ENCODE measurements around the gene MYL7.

The MYL7 gene

DNA sequence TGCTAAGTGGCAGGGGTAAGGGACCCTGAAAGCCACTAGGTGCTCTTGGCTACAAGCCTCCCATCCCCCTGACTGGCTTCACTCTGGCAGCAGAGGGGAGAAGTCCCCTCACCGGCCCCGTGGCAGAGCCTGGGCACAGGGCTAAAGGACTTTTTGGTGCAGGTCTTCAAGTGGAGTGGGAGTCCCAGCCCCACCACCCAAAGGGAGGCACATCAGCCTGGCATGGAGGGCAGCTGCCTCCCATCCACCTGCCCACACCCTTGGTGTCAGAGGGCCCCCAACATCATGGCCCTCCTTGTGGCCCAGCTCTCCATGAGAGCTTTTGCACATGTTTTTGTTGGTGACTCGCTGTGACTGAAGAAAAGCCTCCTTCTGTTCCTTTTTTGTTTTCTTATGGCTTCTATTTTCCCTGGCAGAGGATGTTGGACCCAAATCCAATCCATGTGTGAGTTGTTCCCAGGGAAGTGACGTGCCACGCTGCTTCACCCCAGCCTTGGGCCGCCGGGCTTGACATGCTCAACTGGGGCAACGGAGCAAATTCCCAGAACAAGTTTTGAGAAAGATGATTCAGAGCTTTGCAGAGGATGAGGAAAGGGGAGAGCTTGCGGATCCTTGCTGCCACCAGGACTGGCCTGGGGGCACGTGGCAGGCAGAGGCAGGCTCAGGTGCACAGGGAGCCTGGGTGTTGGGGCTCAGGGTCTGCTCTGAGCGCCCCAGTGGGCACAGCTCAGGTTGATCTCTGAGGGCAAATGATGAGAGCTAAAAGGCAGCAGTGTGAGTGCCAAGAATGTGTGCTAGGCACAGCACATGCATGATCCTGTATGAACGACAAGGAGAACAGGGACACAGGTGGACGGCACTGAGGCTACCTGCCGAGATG is 38.9 kb downstream of the MYL7 start:
- no peak for DNase-seq (ENCODE audit: low spot score)

DNA sequence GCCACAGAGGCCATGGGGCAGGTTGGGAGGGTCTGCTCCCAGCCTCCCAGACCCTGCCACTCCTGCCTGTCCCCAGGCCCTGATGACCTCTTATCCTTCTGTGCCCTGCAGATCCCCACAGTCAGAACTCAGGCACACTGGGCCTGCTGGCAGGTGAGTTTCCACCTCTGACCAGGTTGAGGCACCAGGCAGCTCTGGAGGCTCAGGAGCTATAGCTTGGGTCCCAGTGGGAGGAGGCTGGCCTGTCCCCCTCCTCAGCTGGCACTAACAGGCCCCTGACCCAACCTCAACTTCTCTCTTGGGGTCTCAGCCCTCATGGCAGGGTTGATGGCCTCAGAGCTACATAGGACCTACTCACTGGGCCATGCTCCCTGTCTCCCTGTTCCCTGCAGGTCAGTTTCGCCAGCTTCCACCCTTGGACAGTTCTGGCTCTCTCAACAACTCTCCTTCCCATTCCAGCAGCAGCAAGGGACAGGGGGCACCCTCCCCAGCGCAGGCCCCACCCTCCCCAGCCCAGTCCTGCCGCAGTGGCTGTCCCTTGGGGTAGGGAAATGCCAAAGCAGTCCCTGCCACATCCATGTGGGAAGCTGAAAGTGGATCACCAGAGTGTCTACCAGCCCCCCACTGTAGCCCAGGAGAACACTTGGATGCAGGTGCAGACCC is 39.7 kb downstream of the MYL7 start:
- no peak for DNase-seq (ENCODE audit: low spot score)

DNA sequence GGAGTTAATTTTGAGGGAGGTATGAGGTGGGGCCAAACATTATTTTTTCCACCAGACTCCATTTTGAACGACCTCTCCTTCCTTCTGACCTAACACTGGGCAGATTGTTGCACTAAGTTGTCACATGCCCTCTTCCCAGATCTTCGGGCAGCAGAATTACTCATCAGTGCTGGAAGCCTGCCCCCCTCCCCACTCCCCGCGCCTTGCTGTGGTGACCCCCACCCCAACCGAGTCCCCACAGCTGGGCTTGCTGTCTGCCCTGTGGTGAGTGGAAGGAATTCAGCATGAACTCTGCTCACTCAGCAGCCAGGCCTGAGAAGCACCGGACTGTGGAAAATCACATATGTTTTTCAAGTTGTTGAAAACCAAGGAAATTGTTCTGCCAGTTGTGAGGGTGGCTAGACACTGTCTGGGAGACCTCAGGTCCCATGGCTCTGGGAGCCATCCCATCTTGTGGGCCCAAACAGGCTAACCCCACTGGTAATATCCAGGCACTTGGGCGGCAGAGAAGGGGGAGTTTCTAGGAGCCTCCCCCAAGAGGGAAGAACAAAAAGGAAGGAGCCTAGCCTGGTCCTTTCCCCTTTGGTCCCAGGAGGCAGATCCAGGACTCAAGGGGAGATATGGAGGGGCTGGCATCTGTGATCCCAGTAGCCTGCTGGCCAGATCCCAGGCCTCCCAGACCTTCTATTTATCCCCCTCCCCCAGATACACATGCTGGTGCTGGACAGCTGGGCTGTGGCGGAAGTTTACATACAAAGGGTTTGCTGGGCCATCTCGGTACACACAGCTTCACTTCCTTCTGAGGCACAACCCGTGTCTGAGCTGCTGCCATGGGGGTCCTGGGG is 40.5 kb downstream of the MYL7 start:
- DNase-seq (ENCODE audit: low spot score), result no peak

DNA sequence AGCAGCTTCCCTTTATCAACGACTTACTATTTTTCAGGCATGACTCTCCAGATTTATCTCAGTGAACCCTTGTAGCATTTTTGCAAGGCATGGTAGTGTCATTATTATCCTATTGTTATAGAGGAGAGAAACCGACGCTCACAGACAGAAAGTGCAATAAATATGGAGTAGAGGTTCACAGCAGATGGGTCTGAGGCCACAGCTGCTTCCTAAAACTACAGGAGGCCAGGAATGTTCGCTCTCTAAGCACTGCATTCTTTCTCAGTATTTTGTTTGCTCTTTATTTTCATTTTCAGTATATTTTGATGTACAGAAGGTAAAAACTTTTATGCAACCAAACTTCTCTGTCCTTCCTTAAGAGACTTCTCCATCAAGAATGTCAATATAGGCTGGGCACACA is 41.5 kb downstream of the MYL7 start:
- DNase-seq (ENCODE audit: low spot score), result no peak

DNA sequence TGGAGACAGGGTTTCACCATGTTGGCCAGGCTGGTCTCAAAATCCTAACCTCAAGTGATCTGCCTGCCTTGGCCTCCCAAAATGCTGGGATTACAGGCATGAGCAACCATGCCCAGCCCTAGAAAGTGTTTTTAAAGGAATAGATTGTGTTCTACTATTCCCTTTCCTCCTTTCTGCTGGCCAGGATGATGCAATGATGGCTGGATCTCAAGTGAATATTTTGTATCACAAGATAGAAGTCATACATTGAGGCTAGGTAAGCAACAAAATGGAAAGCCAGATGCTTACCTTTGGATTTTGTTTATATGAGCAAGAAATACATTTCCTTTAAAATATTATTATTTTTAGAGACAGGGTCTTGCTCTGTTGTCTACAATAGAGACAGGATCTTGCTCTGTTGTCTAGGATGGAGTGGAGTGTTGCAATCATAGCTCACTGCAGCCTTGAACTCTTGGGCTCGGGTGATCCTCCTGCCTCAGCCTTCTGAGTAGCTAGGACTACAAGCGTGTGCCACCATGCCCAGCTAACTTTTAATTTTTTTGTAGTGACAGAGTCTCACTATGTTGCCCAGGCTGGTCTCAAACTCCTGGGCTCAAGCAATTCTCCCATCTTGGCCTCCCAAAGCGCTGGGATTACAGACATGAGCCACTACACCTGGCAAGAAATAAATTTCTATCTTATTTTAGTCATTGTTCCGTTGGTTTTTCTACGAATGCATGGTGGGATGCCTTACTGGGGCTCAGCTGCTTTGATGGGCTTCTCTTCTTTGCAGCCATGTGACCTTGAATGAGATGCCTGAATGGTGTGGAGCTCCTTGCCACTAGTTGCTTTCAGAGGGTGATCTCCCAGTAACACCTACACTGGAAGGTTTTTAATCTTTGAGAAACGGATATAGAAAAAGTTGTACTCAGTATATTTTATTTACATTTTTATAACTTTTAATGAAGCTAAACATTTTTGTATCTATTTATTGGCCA is 42.8 kb downstream of the MYL7 start:
- no peak for DNase-seq (ENCODE audit: low spot score)

DNA sequence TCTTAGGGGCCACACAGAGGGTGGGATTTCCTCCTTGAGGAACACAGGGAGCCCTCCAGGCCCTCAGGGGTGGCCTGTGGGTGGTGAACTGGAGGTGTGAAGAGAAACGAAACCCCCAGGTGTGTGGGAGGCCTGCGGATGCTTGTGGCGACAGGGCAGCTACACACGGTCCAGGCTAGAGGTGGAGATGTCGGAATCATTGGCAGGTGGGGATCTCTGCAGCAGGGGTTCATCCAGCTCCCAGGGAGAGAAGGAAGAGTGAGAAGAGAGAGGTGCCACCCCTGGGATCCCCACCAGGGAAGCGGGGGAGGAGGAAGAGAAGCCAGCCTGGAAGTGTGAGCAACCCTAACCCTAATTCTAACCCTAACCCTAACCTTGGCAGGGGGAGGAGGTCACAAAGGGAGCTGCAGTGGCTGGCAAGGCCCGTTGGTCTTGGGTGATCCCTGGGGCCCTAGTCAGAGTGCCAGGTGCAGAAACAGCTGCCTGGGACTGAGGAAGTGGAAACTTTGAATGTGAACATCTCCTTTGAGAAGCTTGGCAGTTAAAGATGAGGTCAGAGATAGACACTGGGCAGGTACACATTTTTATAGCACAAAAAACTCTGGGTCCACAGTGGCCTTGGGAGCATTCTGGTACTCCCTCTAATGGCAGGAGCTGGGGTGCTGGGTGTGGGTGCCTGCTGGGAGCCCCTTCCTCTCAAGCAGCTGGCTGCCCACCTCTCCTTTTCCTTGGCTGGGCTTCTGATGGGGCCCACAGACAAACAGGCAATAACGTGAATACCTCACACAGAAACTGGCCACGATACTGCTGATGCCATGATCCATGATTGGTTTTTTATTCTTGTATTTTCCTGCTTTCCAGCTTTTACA is 43.8 kb downstream of the MYL7 start:
- no peak for DNase-seq (ENCODE audit: low spot score)

DNA sequence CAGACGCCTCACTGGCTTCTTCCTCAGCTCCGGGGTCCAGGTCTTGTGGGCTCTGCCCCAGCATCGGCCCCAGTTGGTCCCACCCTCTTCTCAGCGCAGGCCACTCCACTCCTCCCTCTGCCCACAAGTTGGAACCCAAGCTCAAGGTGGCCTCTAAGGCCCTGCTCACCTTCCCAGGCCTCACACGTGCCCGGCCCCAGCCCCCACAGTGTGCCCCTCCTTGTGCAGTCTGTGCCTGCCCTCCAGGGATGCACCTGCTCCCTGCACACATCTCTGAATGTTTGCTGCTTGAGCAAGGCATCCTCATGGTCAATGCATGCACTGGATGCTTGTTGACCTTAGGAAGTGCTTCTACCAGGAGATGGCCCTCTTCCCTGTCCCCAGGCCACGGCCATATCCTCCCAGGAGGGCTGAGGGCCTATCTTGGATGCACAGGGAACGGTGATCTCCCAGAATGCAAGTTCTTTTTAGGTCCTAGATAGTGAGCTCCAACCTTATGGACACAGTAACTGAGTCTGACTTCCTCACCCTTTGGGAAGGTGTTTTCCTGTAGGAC is 44.7 kb downstream of the MYL7 start:
- DNase-seq (ENCODE audit: low spot score), result no peak

DNA sequence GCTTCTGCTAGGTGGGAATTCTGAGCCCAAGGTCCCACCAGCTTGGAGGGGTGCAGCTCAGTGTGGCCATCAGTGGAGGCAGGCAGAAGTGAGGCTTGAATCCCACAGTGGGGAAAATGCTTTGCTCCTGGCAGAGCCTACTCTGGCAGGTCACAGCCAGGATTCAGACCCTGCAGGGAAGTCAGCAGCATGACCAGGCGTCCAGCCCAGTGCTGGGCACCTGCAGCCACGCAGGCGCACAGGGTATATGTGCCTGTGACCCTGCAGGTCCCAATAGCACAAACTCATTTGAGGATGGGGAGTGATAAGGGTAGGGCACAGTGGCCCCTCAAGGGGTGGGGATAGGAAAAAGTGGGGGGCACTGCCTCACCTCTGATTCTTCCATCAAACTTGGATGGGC is 45.4 kb downstream of the MYL7 start:
- no peak for DNase-seq (ENCODE audit: low spot score)

DNA sequence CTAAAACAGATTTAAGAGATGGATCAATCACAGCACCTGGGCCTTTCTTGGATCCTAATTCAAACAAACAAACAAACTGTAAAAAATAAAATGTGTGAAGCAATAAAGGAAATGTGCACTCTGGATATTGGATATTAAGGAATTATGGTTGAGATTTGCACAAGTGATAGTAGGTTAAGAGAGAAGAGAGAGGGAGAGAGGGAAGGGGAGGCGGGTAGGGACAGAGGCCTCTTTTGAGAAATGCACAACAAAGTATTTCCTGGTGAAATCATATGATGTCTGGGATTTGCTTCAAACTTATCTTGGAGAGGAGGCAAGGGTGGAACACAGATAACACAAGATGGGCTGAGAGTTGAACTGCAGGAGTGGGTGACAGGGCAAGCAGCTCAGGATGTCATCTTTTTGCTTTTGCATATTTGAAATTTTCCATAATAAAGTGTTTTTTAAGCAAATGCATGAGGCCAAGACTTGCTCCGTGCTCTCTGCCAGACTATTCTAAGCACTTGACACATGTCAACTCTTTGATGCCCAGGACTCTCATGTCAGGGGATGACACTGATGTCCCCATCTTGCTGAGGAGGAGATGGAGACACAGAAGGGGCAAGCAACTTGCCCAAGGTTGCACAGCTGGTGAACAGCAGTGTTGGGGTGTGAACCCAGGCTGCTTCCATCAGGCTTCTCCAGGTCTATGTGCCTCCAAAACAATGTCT is 46.1 kb downstream of the MYL7 start:
- DNase-seq (ENCODE audit: low spot score), result no peak

DNA sequence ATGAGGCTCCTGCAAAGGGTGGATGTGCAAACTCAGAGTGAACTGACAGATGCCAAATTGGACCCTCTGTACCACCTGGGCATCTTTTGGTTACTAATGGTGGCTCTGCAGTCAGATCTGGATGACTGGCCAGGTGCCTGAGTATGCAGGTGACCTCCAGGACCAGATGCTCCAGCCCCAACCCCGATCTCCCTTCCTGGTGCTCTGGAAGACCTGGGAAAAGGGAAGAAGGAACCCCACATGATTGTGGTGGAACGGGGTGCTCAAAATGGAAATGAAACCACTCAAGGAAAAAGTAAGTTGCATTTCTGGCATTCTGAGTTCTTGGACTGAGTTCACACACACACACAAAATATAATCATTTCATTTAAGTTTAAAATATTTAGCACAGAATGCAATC is 46.8 kb downstream of the MYL7 start:
- no peak for DNase-seq (ENCODE audit: low spot score)

DNA sequence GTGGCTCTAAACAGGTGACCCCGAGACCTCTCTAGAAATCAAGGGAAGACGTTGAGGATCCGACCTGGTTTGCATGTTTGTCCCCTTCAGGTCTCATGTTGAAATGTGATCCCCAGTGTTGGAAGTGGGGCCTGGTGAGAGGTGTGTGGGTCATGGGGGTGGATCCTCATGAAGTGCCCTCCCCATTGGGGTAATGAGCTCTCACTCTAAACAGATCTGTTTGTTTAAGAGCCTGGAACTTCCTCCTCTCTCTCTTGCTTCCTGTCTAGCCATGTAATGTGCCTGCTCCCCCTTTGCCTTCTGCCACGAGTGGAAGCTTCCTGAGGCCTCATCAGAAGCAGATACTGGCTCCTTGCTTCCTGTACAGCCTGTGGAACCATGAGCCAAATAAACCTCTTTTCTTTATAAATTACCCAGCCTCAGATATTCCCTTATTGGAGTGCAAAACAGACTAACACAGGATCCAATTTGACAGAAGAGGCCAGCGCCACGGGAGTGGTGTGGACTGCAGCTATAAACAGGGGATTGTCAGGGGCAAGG is 48.0 kb downstream of the MYL7 start:
- no peak for DNase-seq (ENCODE audit: low spot score)

Small RNAs within 50 kb of the gene (small RNA-seq; reads per million reads assigned to genes)
- gene RNA5SP230, result 0 reads per million in 2 experiments
